ENCODE data around the gene PDE11A. TPM values are rescaled to one million over a fixed set of nuclear protein-coding genes. Genes with fewer than 3 reads are reported as not detected.

Gene PDE11A
- total RNA-seq, 1 experiment from 2014 or later, result 0.61 TPM

GRCh38 chr2:177678939-177679338 is 393.6 kb downstream of the PDE11A start:
- ChIA-PET RAD21 (ENCODE audit: low non-redundant PET in 1 of 2, low total read pairs in 2 of 2, uncharacterized antibody in 2 of 2, unreplicated experiment in 2 of 2) (no interaction called here), CTCF (no interaction called here), POLR2A (no interaction called here)
- Histone ChIP-seq H3K36me3 (ENCODE audit: control insufficient read depth in 1 of 2, insufficient read depth in 2 of 2, low read length in 2 of 2) (no peaks in the 10 kb centered on the region), H3K79me2 (ENCODE audit: insufficient read depth, low read length) (no peaks in the 10 kb centered on the region), H3K9ac (ENCODE audit: low read length) (no peak overlapping the region), H3K4me1 (ENCODE audit: control insufficient read depth in 1 of 2, insufficient read depth in 2 of 2, low read length in 2 of 2) (no peaks in the 10 kb centered on the region), H3K4me2 (ENCODE audit: low read length) (no peak overlapping the region), H3K27ac (ENCODE audit: low read depth, low read length) (no peak overlapping the region), H2AFZ (ENCODE audit: low read depth, low read length, poor library complexity, severe bottlenecking) (no peak overlapping the region), H3K9me2 (ENCODE audit: insufficient read depth) (no peaks in the 10 kb centered on the region), H4K20me1 (ENCODE audit: insufficient read depth) (no peaks in the 10 kb centered on the region), H3K9me3 (ENCODE audit: control insufficient read depth in 1 of 2, insufficient read depth in 1 of 2, low read depth in 1 of 2, low read length in 2 of 2) (no peaks in the 10 kb centered on the region), H3K4me3 (replicated peaks in 1 of 2; ENCODE audit: low read depth in 1 of 2, low read length in 2 of 2) (no peak overlapping the region), H3K27me3 (ENCODE audit: insufficient read depth, low read length) (peaks cover 12% of the 10 kb centered on the region)
- DNase-seq (ENCODE audit: low read depth, low spot score), result no peak
- BruUV-seq (replicated peaks), result no TSS peak
- intact Hi-C loops (cut with micrococcal nuclease), result no loop called here
- no peak for ATAC-seq
- TF ChIP-seq EZH2 (IDR thresholded peaks at IDR 0.05) (no peak), POLR2A (IDR thresholded peaks at IDR 0.05; ENCODE audit: borderline replicate concordance, extremely low read depth, insufficient read depth, insufficient read length) (no peak)

- RAD21 ChIA-PET (ENCODE audit: low non-redundant PET in 1 of 2, low total read pairs in 2 of 2, uncharacterized antibody in 2 of 2, unreplicated experiment in 2 of 2), result no interaction called here
- no peak for DNase-seq (ENCODE audit: low read depth, low spot score)
- CTCF ChIA-PET, result no interaction called here
Measured at GRCh38 chr2:177676636-177677035, 395.9 kb downstream of the PDE11A start.

More at GRCh38 chr2:177676636-177677035, 395.9 kb downstream of the PDE11A start:
- H3K27ac ChIP-seq (ENCODE audit: low read depth, low read length), result no peak overlapping the region
- no peak overlapping the region for H3K4me2 ChIP-seq (ENCODE audit: low read length)
- no peaks in the 10 kb centered on the region for H3K79me2 ChIP-seq (ENCODE audit: insufficient read depth, low read length)
- BruUV-seq (replicated peaks), result no TSS peak
- H2AFZ ChIP-seq (ENCODE audit: low read depth, low read length, poor library complexity, severe bottlenecking), result no peak overlapping the region
- TF ChIP-seq ELF1 (IDR thresholded peaks at IDR 0.05; ENCODE audit: borderline replicate concordance, low read depth) (no peak), TCF7L2 (IDR thresholded peaks at IDR 0.05; ENCODE audit: borderline replicate concordance, extremely low read depth, insufficient read depth, insufficient read length) (no peak), EZH2 (IDR thresholded peaks at IDR 0.05) (no peak), POLR2AphosphoS5 (IDR thresholded peaks at IDR 0.05; ENCODE audit: low read depth, low read length) (no peak), RAD21 (IDR thresholded peaks at IDR 0.05; ENCODE audit: low read depth) (no peak), SIN3A (IDR thresholded peaks at IDR 0.05; ENCODE audit: low read depth) (no peak), ATF3 (IDR thresholded peaks at IDR 0.05) (no peak), MAX (IDR thresholded peaks at IDR 0.05) (no peak), FOSL1 (IDR thresholded peaks at IDR 0.05; ENCODE audit: low read depth) (no peak), ZNF274 (IDR thresholded peaks at IDR 0.05; ENCODE audit: low read depth, low read length) (no peak), JUND (IDR thresholded peaks at IDR 0.05) (no peak), EGR1 (IDR thresholded peaks at IDR 0.05; ENCODE audit: low read depth) (no peak), EZH2phosphoT487 (IDR thresholded peaks at IDR 0.05; ENCODE audit: borderline replicate concordance) (no peak), SRF (IDR thresholded peaks at IDR 0.05; ENCODE audit: low read depth) (no peak), ZFX (IDR thresholded peaks at IDR 0.05) (no peak), POLR2A (IDR thresholded peaks at IDR 0.05; ENCODE audit: borderline replicate concordance, extremely low read depth, insufficient read depth, insufficient read length) (no peak), ZBTB33 (IDR thresholded peaks at IDR 0.05; ENCODE audit: extremely low read depth, insufficient replicate concordance, low read length) (no peak)
- H3K36me3 ChIP-seq (ENCODE audit: control insufficient read depth in 1 of 2, insufficient read depth in 2 of 2, low read length in 2 of 2), result no peaks in the 10 kb centered on the region
- H3K4me3 ChIP-seq (replicated peaks in 1 of 2; ENCODE audit: low read depth in 1 of 2, low read length in 2 of 2), result no peak overlapping the region
- no peak for ATAC-seq
- POLR2A ChIA-PET, result no interaction called here
- H3K9ac ChIP-seq (ENCODE audit: low read length), result no peak overlapping the region
- H3K27me3 ChIP-seq (ENCODE audit: insufficient read depth, low read length), result peaks cover 12% of the 10 kb centered on the region
- intact Hi-C loops (cut with micrococcal nuclease), result no loop called here
- H3K9me2 ChIP-seq (ENCODE audit: insufficient read depth), result no peaks in the 10 kb centered on the region
- H3K4me1 ChIP-seq (ENCODE audit: control insufficient read depth in 1 of 2, insufficient read depth in 2 of 2, low read length in 2 of 2), result no peaks in the 10 kb centered on the region
- H4K20me1 ChIP-seq (ENCODE audit: insufficient read depth), result no peaks in the 10 kb centered on the region
- no peaks in the 10 kb centered on the region for H3K9me3 ChIP-seq (ENCODE audit: control insufficient read depth in 1 of 2, insufficient read depth in 1 of 2, low read depth in 1 of 2, low read length in 2 of 2)
